SK-N-SH treated with all-trans-retinoic acid at 6 μM for 48 hours (cell line): ENCODE data around the gene TADA3.

Source experiments
- ATAC-seq: fragments of 200-7000 bp; cut with Tn5 transposase; 3 replicates; pipeline ENCODE4 v1.9.1; 2020; ENCODE audit warnings: mild to moderate bottlenecking, moderate library complexity
- BACH2 ChIP-seq: fragments of 250-450 bp; sonication (Bioruptor Pico); IDR thresholded peaks from 2 replicates; pipeline ENCODE4 v1.9.0; 2021; ENCODE audit warnings: mild to moderate bottlenecking, borderline replicate concordance
- CREB5 ChIP-seq: fragments of 250-450 bp; sonication (Bioruptor Pico); IDR thresholded peaks from 2 replicates; pipeline ENCODE4 v1.5.1; 2020; ENCODE audit warnings: low read depth, mild to moderate bottlenecking, moderate library complexity
- CSDC2 ChIP-seq: fragments of 250-450 bp; sonication (Bioruptor Pico); IDR thresholded peaks from 2 replicates; pipeline ENCODE4 v1.5.0; 2020; ENCODE audit warnings: mild to moderate bottlenecking, moderate library complexity
- CSRNP3 ChIP-seq: fragments of 250-450 bp; sonication (Bioruptor Pico); IDR thresholded peaks from 2 replicates; pipeline ENCODE4 v1.5.1; 2021; ENCODE audit warnings: mild to moderate bottlenecking, moderate library complexity
- ESRRG ChIP-seq: fragments of 250-450 bp; sonication (Bioruptor Pico); IDR thresholded peaks from 2 replicates; pipeline ENCODE4 v1.6.1; 2021; ENCODE audit warnings: mild to moderate bottlenecking
- GLIS3 ChIP-seq: fragments of 250-450 bp; sonication (Bioruptor Pico); IDR thresholded peaks from 2 replicates; pipeline ENCODE4 v1.5.0; 2020; ENCODE audit warnings: mild to moderate bottlenecking, moderate library complexity
- ISL1 ChIP-seq: fragments of 250-450 bp; sonication (Bioruptor Pico); IDR thresholded peaks from 2 replicates; pipeline ENCODE4 v2.1.2; 2022; ENCODE audit warnings: mild to moderate bottlenecking, moderate library complexity
- OSR1 ChIP-seq: fragments of 250-450 bp; sonication (Bioruptor Pico); IDR thresholded peaks from 2 replicates; pipeline ENCODE4 v1.8.0; 2022; ENCODE audit warnings: moderate library complexity, mild to moderate bottlenecking, inconsistent platforms
- PATZ1 ChIP-seq: fragments of 250-450 bp; sonication (Bioruptor Pico); IDR thresholded peaks from 2 replicates; pipeline ENCODE4 v1.8.0; 2020; ENCODE audit warnings: mild to moderate bottlenecking, moderate library complexity, borderline replicate concordance
- POU6F1 ChIP-seq: fragments of 250-450 bp; sonication (Bioruptor Pico); IDR thresholded peaks from 2 replicates; pipeline ENCODE4 v1.8.0; 2021; ENCODE audit warnings: low read depth, mild to moderate bottlenecking, moderate library complexity, borderline replicate concordance
- PPARA ChIP-seq: fragments of 250-450 bp; sonication (Bioruptor Pico); IDR thresholded peaks from 2 replicates; pipeline ENCODE4 v1.5.0; 2020; ENCODE audit warnings: mild to moderate bottlenecking, borderline replicate concordance
- RARB ChIP-seq: fragments of 250-450 bp; sonication (Bioruptor Pico); IDR thresholded peaks from 2 replicates; pipeline ENCODE4 v1.8.0; 2021; ENCODE audit warnings: mild to moderate bottlenecking, moderate library complexity
- SNAI2 ChIP-seq: fragments of 250-450 bp; sonication (Bioruptor Pico); IDR thresholded peaks from 2 replicates; pipeline ENCODE4 v1.5.0; 2020; ENCODE audit warnings: mild to moderate bottlenecking, moderate library complexity
- TCF4 ChIP-seq: fragments of 250-450 bp; sonication (Bioruptor Pico); IDR thresholded peaks from 2 replicates; pipeline ENCODE4 v1.8.0; 2021; ENCODE audit warnings: mild to moderate bottlenecking, moderate library complexity, borderline replicate concordance
- TOX ChIP-seq: fragments of 250-450 bp; sonication (Bioruptor Pico); IDR thresholded peaks from 2 replicates; pipeline ENCODE4 v1.8.0; 2021; ENCODE audit warnings: mild to moderate bottlenecking, moderate library complexity, borderline replicate concordance
- TSHZ2 ChIP-seq: fragments of 250-450 bp; sonication (Bioruptor Pico); IDR thresholded peaks from 2 replicates; pipeline ENCODE4 v1.5.0; 2020; ENCODE audit warnings: mild to moderate bottlenecking, moderate library complexity
- ZC3H10 ChIP-seq: fragments of 250-450 bp; sonication (Bioruptor Pico); IDR thresholded peaks from 2 replicates; pipeline ENCODE4 v1.5.1; 2021; ENCODE audit warnings: mild to moderate bottlenecking, moderate library complexity
- ZFP3 ChIP-seq: fragments of 250-450 bp; sonication (Bioruptor Pico); IDR thresholded peaks from 2 replicates; pipeline ENCODE4 v1.5.0; 2020; ENCODE audit warnings: mild to moderate bottlenecking, moderate library complexity
- ZFP30 ChIP-seq: fragments of 450-650 bp; formaldehyde crosslinking; IDR thresholded peaks from 2 replicates; pipeline ENCODE4 v1.5.0; 2022; ENCODE audit warnings: mild to moderate bottlenecking, moderate library complexity
- ZNF565 ChIP-seq: fragments of 450-650 bp; formaldehyde crosslinking; conservative IDR thresholded peaks from 2 replicates; pipeline ENCODE4 v1.5.0; 2020; ENCODE audit warnings: low read depth, mild to moderate bottlenecking, moderate library complexity
- ZNF70 ChIP-seq: fragments of 450-650 bp; formaldehyde crosslinking; IDR thresholded peaks from 2 replicates; pipeline ENCODE4 v1.5.0; 2020; ENCODE audit warnings: mild to moderate bottlenecking, moderate library complexity
- ZNF8 ChIP-seq: fragments of 450-650 bp; formaldehyde crosslinking; IDR thresholded peaks from 2 replicates; pipeline ENCODE4 v1.5.0; 2020; ENCODE audit warnings: mild to moderate bottlenecking, moderate library complexity

TADA3 gene

GRCh38 chr3:9781978-9782603 lies 10.2 kb downstream of the TADA3 start:
- ATAC-seq = no peak
- TF ChIP-seq ESRRG (no peak), RARB (CRISPR knock-in tag) (no peak), ZNF70 (no peak), ZFP3 (CRISPR knock-in tag) (no peak), CREB5 (CRISPR knock-in tag) (no peak), TCF4 (no peak), ZNF565 (no peak), GLIS3 (CRISPR knock-in tag) (no peak), OSR1 (CRISPR knock-in tag) (no peak), CSRNP3 (CRISPR knock-in tag) (no peak), PATZ1 (CRISPR knock-in tag) (no peak), TSHZ2 (CRISPR knock-in tag) (no peak), ISL1 (CRISPR knock-in tag) (no peak), BACH2 (CRISPR knock-in tag) (no peak), ZNF8 (no peak), PPARA (CRISPR knock-in tag) (no peak), TOX (CRISPR knock-in tag) (no peak), SNAI2 (CRISPR knock-in tag) (no peak), CSDC2 (CRISPR knock-in tag) (no peak), ZFP30 (no peak)

- TF ChIP-seq CREB5 (CRISPR knock-in tag) = no peak
- ATAC-seq = no peak
These were observed 10.7 kb downstream of the TADA3 start for GRCh38 chr3:9781551-9781950.

- no peak for ATAC-seq
- TF ChIP-seq CSDC2 (CRISPR knock-in tag) = no peak
- TF ChIP-seq TCF4 = no peak
- no peak for TF ChIP-seq POU6F1 (CRISPR knock-in tag)
- no peak for TF ChIP-seq CSRNP3 (CRISPR knock-in tag)
- TF ChIP-seq BACH2 (CRISPR knock-in tag) = no peak
- no peak for TF ChIP-seq SNAI2 (CRISPR knock-in tag)
- TF ChIP-seq PPARA (CRISPR knock-in tag) = no peak
- TF ChIP-seq RARB (CRISPR knock-in tag) = no peak
- TF ChIP-seq ZFP3 (CRISPR knock-in tag) = no peak
- TF ChIP-seq ZNF565 = no peak
- no peak for TF ChIP-seq TSHZ2 (CRISPR knock-in tag)
- TF ChIP-seq ZNF70 = no peak
- TF ChIP-seq ZFP30 = no peak
- TF ChIP-seq GLIS3 (CRISPR knock-in tag) = no peak
- no peak for TF ChIP-seq ESRRG
- no peak for TF ChIP-seq ZNF8
- no peak for TF ChIP-seq ZC3H10 (CRISPR knock-in tag)
These were observed 11.4 kb downstream of the TADA3 start for GRCh38 chr3:9780910-9781309.
